ENCODE data around the gene SYPL1.

Gene SYPL1

DNA sequence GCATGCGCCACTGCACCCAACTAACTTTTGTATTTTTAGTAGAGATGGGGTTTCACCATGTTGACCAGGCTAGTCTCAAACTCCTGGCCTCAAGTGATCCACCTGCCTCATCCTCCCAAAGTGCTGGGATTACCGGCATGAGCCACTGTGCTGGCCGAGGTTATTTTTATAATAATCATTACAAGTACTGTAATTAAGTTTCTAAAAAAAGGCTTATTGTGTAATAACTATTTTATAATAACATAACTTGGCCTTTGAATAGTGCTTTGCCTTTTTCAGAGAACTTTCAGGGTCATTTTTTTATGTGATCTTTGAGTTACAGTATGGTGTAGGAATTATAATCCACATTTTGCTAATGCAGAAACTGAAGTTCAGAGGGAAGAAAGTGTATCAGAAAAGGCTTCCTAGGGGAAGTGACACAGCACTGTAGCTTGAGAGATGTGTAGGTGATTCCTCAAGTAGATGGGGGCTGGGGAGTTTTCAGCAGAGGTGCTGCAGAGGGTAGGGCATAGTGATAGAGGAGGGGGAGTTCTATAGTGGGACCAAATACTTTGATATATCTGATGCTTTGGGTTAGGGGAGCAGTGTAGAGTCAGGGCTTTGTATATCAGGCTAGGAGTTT lies 9.2 kb upstream of the SYPL1 start:
- DNase-seq = no peak

DNA sequence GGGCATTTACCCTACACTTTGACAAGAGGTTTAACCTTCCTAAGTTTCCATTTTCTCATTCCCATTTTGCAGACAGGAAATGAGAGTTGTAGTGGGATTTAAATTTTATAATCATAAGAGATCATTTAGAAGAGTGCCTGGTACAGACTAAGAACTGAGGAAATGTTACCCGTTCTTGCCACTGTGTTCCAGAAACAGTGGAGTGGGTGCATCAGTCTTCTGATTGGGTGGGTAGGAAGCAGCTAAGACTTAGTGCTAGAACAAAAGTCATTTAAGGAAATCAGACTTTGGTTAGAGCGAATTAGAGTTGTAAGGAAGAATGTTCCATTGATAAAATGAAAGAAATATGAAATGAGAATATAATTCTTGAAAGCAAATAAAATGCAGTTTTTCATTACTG lies 8.4 kb upstream of the SYPL1 start:
- no peak for DNase-seq

DNA sequence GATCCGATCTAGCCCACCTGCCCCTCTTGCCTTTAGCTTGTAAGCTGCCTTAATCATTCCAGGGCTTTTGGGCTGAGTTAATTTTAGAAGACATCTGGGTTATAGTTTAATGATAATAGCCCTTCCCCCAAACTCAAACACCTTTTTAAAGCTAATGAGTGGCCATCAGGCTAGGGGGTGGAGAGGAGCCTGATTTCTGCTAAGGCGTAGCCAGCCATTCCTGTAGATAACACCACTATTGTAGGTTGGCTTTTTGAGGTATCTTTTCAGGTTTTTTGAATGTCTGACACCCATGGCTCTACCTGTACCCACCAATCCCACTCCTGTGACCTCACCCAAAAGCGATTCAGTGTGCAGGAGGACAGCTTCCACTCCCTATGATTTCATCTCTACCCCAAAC lies 7.6 kb upstream of the SYPL1 start:
- no peak for DNase-seq

DNA sequence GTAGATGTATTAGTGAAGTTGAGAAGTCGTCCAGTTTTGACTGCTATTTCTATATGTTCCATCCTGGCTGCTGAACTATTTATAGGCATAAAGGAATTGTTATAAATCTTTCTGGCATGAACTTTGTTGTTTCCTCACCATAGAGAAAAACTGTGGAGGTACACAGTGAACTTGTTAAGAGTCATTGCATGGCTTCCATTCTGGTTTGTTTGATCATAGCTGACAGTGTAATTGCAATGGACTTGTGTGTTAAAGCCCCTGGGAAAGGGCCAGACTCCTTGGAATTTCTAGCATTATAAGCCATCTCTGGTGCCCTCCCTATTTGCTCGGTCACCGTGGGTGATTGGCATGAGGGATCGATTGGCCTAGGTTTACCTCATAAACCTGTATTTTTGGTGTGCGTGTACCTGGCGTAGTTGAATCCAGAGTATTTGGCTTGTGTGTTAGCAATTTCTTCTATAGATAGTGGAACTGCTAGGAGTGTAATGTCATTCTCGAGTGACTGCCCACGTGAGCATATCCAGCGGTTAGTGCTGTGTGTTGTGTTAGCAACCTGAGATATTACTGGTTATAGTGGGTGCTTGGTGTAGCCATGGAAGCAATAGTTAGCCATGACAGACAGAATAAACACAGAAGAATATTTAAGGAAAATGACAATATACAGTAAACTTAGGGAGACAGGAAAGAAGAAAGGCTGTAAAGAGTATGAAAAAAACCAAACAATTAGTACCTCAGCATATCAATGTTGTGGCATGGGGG lies 5.9 kb upstream of the SYPL1 start:
- DNase-seq = no peak

DNA sequence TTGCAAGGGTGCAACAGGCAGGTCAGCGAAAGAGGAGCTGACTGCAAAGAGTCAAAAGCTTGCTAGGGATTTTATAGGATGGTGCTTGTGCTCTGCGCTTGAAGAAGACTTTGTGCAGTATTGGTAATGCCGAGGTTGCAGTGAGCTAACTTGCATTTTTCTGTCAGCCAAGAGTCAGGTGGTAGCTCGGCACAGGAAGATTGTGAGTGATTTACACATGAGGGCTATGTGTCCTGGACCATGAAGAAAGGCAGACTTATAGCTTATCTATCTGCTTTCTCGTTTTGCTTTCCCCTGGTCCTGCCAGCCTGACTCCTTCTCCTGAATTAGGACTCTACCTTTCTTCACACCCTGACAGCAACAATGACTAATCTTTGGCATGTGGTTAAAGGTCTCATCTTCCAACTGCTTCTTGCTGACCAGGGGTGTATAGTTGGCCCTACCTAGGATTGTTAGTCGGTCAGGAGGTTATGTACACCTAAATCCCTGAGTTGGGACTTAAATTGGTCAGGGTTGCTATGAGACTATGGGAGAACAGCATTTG lies 4.1 kb upstream of the SYPL1 start:
- peak; percentile 32 for DNase-seq

DNA sequence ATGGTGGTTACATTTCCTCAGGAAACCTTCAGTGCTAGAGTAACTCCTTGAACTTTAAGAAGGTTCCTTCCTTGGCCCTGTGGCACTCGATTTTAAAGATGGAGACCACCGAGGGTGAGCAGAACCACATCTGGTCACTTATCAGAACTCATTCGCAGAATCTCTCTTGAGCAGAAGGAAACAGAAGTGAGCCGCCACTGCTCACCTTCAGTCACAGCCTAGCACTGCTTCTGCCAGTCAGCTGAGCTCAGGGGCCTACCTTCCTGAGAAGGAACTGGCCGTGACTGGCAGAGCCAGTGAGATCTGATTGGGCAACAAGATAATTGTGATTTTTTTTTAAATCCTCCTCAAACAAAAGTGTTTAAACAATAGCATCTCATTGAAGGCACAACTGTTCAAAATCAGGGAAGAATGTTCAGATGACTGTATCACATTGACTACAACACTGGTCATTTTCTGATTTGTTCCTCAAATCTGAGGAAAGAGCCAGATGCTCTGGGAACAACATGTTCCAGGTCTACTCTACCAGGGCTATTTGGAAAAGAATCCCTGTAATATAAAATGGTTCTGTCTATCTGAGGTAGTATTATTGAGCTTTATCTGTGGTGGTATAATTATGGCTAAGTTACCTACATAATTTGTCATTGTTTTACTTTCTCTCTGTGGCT lies 2.7 kb upstream of the SYPL1 start:
- no peak for DNase-seq

DNA sequence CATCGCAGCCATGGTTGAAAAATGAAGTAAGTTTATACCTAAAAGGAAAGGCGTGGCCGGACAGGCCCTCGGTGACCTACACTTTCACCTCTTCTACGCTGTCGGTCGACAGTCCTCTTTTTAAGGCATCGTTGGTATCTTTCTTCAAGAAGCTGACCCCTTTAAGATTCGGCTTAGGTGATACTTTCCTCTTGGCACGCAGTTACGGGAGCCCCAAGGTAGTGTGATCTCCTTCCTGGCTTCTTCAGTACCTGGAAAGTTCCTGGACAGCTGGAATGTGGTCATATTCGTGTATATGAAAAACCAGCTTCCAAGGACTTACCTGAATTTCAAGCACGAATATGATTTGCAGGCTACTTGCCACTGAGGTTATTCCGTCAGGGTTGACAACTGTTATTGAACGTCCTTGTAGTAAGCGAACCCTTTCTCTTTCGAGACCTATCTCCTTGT lies 885 bp upstream of the SYPL1 start:
- no peak for DNase-seq

DNA sequence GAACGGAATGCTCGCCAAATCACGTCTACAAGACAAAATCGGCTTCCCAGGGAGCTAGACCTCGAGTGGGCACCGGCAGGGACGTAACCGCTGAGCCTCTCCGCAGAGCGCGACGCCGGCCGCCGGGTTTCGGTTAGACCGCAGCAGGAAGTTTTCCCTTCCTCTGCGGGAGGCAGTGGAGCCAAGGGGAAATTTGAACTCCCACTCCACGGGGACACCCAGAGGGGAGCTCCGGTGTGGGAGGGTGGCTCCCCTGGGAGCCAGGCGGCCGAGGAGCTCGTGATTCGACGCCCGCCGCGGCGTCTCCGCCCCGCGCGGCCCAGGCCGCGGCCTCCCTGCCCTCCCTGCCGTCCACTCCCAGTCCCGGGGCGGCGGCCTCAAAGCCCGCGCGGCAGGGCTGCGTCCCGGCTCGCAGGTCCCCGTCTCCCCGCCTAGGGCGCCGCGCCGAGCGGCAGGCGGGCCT lies 426 bp downstream of the SYPL1 start:
- peak; percentile 58 for DNase-seq

DNA sequence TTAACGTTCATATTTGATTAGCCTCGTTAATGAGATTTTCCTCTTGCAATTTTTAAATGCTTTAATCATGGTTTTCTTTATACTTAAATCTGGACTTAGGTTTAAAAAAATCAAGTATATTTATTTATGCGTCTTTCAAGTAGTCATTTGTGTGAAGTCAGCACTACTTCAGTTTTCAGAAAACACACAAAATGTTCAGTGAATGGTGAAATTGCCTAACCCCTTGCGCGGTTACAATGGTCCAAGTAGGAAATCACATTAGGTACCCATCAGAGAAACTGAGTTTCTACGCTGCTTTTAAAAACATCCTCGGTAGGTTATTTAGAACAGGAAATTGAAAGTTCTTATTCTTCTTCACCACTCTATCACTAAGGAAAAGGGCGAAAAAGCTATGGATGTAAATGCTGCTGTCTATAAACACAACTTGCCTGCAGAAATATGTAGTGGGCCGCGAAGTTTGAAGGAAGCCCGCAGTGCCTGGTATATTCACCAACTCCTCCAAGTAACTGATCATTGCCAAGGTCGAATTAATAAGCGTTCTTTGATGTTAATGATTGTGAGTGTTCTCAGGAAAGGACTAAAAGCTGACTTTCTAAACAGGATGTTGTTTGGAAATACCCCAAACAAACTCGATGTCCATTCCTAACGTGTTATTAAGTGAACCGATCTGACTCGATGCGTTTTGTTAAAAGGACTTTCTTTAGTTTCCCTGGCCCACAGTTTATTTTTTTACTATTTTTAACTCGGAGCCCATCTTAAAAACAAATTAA lies 1.0 kb downstream of the SYPL1 start:
- DNase-seq = no peak

DNA sequence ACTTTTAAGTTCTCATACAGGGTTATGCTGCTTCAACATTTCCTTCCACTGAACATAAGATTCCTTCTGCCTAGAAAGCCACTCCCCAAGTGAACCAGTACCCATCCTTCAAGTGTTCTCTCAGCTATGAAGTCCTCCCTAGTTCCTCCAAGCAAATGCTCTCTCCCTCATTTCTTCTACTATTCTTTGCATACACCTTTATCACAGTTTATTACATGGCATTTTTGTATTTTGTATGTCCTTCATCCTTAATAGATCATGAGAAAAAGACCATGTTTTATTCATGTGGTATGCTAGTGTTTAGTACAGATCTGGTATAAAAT lies 1.9 kb downstream of the SYPL1 start:
- peak; percentile 41 for DNase-seq

DNA sequence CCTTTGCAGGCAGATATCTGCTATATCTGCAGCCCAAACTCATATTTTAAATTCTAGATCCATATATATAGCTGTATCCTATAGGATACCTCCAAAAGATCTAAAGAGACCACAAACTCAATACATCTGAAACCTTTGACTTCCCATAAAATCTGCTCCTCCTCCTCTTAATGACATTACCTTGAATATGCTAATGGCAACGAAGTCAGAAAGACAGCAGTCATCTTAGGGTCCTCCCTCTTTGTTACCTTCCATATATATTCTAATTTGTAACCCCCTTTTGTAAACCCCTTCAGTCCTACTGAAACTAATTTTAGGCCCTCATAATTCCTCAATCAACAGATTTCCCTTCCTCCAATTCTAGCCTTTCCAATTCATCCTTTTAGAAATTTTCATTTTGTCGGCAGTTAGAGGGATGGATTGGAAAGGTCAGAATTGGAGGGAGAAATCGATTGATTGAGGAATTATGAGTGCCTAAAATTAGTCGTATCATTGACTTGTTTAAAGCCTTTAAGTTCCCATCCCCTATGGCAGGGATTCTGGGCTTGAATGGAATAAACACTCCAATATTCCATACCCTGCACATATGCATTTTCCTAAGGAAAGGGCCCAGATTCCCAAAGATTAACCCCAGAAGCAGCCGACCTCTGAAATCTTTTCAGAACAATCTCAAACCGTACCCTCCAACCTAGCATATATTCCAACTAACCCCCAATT lies 2.4 kb downstream of the SYPL1 start:
- no peak for DNase-seq

DNA sequence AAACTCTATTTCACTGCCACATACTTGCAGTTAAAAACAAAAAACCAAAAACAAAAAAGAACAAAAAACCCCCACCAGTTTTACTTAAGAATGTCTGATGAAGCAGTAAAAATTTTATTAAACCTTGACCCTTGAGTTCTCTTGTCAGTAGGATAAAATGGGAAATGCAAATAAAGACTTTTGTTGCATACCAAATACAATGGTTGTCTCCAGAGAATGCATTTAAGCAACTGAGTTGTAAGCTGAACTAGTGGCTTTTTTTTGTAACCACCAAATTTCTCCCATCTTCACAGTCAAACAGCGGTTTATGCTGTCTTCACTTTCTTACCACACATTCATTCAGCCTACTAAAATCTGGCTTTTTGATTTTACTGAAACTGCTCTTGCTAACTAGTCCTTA lies 3.1 kb downstream of the SYPL1 start:
- no peak for DNase-seq

DNA sequence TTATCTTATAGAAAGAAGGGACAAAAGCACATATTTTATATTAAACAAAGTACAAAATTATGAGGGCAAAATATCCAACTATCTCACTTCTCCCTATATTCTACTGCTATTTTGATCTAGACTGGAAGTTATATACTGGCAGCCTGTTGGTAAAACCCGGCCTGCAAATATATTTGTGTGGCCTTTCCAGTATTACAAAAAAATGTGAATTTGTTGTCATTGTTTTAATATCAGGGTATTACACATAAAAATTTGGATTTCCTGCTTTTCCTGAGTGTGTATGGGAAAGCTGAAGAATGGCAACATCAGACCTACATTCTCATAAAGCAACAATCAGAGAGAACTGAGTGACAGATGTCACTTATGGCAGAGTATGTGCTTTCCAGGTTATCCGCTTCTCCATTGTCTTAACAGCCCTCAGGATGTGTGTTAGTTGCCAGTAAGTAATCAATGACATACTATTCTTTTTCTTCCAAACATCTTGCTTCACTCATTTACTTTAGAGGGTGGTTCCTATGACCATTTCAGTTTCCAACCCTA lies 7.3 kb downstream of the SYPL1 start:
- DNase-seq = no peak

DNA sequence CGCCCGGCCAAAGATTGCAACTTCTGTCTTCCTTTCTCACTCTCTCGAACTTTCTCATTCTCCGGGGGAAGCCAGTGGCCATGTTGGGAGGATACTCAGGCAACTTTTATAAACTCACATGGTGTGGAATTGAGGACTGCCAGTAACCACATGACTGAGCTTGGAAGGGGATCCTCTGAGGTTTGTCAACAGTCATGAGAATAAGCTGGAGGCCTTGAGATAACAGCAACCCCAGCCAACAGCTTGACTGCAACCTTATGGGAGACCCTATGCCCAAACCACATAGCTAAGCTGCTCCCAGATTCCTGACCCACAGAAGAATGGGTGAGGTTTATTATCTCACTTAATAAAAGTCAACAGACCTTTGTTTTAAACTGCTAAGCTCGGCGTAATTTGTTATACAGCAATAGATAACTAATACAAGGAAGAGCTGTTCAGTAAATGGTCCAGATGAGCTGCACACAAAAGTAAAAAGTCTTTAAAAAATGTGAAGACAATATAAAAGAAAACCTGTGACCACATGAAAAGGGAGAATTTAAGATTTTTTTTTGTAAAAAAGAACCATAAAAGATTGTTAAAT lies 9.6 kb downstream of the SYPL1 start:
- DNase-seq = no peak

DNA sequence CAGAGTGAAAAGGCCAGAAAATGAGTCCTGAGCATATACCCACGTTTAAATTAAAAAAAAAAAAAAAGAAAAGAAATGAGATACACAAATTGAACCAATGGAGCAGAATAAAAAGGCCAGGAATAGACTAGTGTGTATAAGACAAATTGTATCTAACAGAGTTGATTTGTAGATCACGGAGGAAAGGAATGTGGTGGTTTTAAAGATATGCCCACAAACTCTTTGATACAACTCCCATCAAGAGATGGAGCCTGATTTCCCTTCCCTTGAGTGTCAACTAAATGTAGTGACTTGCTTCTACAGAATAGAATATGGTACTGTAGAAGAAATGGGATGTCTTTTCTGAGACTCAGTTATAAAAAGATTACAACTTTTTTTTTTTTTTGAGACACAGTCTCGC lies 10.4 kb downstream of the SYPL1 start:
- no peak for DNase-seq

DNA sequence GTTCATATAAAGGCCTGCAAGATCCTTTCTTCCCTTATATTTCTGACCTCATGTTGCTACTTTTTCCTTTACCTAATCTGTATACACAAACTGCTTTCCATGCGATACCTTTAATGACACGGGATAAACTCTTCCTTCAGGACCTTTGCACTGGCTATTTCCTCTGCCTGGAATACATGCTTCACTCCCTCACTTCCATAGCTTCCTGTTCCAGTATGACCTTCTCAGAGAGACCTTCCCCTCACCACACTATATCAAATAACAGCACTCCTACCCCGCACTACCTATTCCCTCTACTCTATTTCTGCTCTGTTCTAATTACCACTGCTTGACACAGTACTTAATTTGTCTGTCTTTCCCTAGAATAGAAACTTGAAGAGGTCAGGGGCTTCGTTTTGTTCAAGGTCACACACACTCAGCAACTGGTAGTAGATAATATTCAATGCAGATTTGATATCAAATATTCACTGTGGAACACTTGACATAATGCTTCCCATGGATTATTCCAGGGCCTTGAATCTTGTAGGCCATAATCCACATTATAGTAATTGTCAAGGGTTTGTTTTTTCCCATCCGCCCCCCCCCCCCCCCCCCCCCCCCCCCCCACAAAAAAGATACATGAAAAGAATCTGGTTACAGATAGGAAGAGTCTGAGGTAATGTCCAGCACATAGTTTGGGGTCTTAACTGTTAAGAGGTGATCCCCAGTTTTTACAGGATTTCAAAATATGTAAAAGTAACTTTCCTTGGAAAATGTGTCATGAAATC lies 11.1 kb downstream of the SYPL1 start:
- no peak for DNase-seq

DNA sequence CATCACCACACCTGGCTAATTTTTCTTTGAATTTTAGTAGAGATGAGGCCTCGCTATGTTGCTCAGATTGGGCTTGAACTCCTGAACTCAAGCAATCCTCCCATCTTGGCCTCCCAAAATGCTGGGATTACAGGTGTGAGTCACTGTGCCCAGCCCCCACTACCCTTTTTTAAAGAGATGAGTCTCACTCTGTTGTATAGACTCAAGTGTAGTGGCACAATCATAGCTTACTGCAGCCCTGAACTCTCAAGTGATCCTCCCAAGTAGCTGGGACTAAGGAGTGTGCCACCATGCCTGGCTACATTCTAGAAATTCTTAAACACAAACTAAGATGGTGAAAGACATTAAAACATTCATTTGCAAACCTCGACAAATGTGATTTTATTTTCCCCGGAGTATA lies 12.6 kb downstream of the SYPL1 start:
- no peak for DNase-seq

DNA sequence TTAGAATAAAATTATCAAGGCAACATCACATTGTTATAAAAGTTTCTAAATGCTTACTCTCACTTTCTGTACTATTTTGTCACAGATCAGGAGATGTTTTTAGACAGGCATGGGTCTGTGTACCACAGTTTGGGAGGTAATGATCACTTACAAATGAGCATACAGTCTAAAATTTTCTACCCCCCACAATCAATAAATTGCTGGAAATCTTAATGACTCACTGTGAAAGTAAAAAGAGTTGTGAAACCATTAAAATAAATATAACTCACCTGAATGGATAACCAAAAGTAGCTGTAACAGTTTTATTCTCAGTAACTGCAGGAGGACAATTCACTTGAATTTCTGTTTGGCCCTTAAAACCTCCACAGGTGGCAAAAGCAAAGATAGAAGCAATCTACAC lies 13.2 kb downstream of the SYPL1 start:
- DNase-seq = no peak

DNA sequence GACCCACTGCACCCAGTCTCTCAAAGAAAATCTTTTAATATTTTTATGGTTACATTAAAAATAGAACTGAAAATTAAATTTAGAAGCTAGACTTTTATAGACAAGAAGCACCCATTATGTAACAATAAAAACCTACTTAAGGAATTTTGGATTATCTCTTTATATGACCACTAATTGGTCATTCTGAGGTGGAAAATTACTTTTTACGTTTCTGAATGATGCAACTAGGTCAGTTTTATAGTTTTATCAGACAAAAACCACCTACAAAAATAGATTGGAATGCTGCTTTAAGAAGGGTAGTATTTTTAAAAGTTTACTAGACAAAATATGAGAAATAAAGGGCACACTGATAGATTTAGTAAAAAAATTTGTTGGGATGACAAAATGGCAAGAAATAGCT lies 16.5 kb downstream of the SYPL1 start:
- DNase-seq = no peak

DNA sequence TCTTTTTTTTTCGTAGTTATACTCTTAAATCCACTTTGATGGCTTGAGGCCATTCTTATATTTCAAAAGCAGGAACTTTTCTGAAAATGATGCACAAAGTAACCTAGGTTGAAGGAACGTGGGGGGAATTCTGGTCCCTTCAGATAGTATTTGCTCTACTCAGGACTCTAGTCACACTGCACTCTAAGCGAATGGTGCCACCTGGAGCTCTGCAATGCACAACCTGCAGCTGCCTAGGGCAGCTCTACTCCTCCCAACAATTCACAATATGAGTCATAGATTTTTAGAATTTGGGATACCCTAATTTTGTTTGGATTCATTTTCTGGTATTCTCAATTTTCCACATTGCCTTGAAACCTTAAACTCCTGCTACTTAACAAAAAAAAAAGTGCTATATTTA lies 17.3 kb downstream of the SYPL1 start:
- DNase-seq = no peak

DNA sequence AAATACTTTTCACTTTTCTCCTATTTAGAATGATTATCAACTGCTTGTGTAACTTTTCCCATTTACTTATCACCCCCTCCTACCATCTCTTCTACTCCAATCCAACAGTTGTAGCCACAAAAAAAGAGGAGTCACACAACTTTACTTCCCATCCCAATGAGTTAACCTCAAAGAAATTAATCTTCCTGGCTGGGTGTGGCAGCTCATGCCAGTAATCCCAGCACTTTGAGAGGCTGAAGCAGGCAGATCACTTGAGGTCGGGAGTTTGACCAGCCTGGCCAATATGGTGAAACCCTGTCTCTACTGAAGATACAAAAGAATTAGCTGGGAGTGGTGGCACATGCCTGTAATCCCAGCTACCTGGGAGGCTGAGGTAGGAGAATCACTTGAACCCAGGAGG lies 19.9 kb downstream of the SYPL1 start:
- DNase-seq = no peak

All from kidney glomerular epithelial cell (primary cell).